ENCODE data around the gene COL12A1.
"Not testable (repeated sequence)": the region's sequence is repeated elsewhere in the genome, so short reads cannot be mapped to it uniquely, and the experiment has no call there.

Gene COL12A1

DNA sequence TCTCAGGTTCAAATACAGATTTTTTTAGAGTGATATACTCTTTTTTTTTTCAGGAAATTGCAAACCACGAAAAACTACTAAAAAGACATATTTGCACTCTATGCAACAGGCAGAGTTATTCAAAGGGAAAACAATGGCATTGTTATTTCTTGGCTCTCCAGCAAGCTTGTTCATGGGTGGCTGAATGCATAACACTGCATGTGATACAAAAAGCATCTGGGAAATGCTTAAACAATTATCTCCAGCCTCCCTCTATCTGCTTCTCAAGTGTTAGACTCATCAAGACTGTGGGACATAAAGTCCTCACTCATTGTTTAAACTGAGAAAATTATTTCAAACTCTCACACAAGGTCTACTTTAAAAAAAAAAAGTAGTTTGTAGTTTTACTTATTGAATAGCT is 7.3 kb upstream of the COL12A1 start:
- DNase-seq (ENCODE audit: low read depth in 2 of 2), result no peak

DNA sequence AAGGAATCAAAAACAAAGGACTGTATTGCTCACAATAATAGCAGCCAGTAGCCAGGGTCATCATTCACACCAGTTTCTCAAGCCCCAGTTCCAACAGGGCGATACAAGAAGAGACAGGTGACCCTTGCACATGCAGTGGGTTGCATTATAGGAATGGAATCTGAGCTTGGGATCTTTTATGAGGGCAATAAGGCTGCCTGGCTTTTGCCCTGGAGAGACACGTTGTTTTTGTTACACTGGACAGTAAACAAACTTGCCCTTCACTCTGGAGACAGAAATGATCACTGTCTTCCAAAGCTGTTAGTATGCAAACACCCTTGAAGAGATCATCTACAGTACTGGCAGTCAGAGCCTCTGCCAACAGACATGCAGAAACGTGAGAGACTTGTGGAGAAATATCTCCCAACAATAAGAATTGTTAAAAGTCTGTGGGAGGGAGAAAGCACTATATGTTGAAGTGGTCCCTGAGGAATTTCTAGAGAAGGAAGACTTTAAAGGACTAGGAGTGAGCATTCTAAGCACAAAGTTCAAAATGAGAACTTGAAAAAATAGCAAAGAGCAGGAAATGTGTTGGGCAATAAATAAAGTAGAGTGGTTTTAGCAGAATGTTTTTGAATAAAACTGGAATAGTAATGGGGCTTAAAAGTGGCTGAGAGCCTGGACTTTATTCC is 6.2 kb upstream of the COL12A1 start:
- DNase-seq (ENCODE audit: low read depth in 2 of 2), result no peak

DNA sequence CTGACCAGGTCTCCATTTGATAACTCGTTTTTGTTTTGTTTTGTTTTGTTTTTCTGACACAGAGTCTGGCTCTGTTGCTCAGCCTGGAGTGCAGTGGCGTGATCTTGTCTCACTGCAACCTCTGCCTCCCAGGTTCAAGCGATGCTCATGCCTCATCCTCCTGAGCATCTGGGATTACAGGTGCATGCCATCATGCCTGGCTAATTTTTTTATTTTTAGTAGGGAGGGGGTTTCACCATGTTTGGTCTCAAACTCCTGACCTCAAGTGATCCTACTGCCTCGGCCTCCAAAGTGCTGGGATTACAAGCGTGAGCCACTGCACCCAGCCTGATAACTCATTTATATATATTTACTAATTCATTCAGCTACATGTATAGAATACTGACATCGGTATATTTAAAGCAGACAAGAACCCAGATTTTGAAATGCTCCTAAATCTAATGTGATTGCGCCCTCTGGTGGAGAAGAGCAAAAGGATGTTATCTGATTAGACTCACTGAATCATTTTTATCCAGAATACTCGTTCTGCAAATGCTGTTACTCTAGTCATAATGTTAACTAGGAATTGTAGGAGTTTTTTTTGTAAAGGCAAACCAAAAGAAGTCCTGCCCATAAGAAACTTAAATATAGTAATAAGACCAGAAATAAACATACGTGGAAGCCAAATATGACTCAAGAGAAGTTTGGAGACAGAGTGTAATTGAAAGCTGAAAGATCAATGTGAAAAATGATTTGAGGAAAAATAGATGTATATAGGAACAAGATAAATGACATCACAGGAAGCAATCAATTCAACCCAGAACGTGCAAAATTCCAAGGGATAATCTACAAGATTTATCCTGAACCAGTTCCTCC is 5.3 kb upstream of the COL12A1 start:
- DNase-seq (ENCODE audit: low read depth in 2 of 2), result no peak

DNA sequence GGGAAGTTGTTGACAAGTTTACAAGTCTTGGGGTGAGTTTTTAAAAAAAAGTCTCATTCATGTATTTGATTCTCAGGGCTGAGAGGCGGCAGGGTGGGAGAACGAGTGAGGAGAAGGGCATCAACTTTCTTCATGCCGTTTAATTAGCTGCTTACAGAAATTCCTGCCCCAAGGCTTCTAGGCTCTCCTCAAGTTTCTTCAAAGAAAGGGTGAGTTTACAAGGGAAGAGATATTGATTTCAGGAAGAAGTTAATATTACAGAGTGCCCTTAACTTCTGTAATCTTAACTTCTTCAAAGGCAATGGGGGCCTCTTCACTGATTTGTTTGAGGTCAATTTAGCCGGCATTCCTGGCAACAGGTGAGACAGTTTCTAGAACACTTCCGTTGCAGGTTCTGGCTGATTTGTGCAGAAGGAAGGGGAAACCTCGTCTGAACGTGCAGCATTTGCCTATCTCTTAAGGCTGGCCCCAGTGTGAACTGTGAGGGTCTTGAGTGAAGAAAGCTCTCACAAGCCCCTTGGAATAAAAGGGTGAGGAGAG is 3.4 kb upstream of the COL12A1 start:
- DNase-seq (ENCODE audit: low read depth in 2 of 2), result no peak

DNA sequence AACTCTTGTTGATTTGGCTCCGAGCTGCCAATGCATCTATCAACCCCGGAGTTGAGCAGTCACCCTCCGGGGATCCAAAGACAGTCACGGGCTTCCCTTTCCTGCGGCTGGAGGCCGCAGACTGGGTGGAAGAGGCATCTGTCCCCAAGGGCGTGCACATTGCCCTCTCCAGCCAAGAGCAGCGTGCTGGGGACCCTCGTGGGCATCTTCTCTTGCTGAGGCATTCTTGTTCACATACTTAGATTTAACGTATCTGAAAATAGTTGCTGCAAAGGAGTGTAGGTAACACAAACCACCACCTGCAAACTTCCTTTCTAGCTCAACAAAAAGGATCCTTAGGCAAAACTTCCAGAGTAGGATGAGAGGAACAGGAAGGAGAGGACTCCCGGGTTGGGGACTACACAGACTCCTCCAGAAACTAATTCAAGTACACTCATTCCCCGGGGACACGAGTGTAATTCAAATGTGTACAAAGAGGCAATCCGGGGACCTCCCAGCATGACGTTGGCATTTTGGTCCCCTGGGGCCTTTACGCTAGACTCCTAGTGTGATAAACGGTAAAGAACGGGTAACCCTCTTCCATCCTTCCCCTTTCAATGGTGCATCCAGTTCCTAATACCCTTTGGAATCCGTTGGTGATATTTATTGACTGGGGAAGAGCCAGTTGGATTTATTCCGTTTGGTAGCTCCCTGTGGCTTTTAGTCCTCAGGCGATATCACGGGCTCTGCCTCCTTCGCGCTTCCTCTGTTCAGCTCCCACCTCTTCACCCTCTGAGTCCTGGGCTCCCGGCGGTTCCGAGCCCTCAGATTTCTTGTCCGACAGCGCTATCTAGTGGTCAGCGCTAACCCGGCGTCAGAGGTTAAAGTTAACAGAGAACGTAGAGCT is 2.7 kb upstream of the COL12A1 start:
- peak; percentile 73 to 82 for DNase-seq (ENCODE audit: low read depth in 2 of 2)

DNA sequence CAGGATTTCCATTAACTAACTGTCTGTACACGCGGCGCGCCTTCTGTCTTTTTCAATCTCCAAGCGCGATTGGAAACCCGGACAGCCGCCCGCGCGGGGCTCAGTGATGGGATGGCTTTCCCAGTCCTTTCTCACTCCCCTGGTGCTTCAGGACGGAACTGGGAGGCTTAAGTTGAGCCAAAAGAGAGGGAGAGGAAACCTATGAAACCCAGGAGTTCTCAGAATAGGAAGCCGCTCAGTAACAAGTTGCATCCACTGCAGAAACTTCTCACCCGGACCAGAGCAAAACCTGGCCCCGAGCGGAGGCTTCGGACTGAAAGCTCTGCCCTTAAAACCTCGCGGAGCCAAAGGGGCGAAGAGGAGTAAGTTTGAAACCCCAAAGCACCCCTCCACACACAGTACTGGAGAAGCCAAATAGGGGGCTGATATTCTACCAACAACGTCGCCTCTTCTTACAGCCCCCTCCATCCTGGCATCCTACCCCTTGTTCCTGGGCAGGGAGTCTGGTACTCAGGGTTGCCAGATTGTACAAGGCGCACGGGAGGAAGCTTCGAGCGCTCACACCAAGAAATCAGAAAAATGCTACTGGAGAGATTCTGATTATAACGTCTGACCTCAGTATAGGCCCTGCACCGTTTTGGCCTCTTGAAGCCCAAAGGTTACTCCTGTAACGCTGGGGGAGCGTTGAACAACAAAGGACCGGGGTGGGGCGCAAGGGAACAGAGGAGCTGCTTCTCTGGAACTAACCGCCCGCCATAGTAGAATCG is 906 bp upstream of the COL12A1 start:
- DNase-seq (ENCODE audit: low read depth in 2 of 2), result no peak

DNA sequence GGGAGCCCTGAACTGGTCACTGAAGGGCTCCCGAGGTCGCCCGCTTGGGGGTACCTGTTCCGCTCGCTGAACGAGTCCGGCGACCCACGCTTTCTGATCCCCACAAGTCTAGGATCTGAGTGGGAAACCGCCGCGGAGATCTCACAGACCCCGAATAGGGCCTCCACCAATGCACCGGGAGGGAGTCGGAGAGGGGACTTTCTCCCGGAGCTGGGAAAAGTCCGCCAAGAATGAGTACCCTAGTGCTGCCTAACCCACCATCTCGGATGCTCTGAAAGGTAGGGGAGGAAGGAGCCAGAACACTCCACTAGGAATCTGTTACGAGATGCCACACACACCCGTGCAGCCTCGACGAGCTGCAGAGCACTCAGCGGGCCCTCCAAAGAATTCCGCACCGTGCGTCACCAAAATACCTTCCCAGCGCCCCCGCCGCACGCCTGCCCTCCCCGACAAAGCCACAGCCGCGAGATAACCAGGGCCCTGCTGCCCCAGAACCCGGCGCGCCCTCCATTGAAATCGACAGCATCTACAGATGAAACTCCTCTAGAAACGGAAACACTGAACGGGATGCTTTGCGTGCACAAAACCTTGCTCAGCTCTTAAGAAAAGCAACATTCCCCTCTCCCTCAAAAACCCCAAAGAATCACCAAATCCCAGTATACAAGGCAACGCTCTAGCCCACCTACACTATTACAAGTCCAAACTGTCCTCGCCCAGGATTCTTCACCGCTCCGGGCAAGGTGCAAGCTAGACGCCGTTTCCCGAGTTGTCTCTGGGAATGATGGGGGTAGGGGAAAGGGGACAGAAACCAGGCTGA is 686 bp downstream of the COL12A1 start:
- DNase-seq (ENCODE audit: low read depth in 2 of 2), result no peak

DNA sequence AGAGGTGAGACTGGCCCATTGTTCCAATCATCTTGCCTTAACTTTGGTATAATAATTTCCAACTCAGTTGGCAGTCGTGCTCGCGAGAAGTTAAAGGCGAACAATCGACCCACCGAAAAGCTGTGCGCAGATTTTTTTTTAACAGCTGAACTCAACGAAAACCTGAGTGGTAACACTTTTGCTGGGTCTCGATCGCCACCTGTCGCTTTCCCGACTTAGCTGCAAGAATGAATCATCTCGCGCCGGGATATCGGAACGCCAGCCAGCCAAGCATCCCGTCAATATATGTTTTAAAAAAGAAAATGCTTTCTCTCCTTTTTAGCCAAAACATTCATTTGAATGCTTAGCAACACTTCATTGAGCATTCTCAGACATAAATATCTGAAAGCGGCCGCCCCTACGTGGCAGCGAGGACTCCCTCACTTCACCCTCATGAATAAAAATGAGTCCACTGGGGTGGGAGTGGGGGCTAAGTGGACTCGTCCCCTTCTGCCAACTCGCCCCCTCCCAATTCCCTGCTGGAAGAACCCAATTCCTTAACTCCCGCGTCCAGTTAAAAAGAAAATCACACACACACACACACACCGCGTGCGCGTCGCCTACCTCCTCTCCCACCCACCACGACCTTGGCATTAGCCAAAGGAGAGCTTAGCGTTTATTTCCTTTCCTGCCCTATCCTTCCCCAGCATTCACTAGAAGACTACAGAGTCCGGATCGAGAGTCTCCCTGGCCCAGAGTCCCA is 1.5 kb downstream of the COL12A1 start:
- DNase-seq (ENCODE audit: low read depth in 2 of 2), result no peak

DNA sequence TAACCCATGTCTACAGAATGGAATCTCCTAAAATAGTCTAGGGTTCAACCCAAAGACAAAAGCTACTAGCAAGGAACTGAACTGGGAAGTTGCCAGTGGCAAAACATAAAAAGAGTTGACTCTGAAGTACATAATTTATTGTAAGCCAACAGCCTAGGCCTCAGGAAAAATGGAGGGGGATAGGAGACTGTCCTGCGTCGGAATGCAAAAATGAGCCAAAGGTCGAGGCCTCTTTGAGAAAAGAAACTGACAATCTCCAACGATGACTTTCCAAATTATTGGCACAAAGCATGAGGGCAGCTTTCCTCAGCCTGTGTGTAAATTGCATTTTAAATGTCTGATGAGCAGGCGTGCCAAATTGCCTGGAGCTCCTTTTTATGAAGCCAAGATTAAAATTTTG is 2.1 kb downstream of the COL12A1 start:
- no peak for DNase-seq (ENCODE audit: low read depth in 2 of 2)

DNA sequence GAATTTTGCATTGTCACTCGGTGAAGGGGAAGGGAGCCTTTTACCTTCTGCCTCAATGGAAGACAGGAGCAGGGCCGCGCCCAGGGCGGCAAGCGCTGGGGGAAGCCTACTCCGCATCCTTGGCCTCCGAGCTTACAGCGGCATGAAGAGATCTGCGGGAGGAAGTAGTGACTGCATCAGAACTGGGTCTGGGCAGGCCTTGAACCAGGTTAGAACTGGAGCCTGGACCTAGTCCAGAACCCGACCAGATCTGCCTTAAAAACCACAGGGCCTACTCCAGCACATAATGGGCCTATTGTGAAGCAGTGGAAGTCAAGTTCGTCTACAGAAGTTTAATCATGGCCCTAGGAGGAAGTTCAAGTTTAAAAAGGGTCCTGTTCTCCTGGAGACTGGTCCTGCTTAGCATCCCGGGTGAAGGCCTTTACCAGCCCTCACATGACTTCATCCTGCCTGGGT is 3.1 kb downstream of the COL12A1 start:
- no peak for DNase-seq (ENCODE audit: low read depth in 2 of 2)

DNA sequence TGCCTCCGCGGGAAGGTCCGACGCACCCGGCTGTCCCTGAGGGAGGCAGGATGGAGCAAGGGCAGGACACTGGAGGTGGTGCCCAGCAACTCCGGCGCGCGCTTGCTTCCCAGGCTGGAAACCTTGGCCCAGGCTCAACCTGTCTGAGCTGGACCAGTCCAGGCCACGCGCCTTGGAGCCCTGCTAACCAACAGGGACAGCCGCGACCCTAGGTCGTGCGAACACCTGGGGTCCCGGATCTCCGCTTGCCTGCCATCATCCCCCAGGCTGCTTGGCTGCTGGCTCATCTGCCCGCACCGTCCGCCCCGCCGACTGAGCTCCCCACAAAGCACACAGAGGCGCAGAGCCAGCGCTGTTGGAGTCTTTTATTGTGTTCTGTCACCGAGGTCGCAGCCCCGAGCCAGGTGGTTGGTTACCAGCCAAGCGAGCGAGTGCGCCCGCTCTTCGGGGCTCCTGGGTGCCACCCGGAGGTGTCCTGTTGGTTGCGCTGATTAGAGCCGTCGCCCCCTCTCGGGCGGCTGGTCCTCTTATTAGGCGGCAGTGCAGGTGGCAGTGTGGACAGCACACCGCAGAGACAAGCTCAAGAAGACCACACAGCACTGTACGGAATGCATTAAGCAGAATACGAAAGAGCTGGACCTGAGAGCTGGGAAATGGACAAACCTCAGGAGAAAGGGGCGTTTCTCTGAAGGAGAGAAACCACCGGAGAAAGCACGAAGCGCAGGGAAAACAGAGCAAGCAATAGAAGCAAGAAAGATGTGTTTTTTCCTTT is 3.8 kb downstream of the COL12A1 start:
- no peak for DNase-seq (ENCODE audit: low read depth in 2 of 2)

DNA sequence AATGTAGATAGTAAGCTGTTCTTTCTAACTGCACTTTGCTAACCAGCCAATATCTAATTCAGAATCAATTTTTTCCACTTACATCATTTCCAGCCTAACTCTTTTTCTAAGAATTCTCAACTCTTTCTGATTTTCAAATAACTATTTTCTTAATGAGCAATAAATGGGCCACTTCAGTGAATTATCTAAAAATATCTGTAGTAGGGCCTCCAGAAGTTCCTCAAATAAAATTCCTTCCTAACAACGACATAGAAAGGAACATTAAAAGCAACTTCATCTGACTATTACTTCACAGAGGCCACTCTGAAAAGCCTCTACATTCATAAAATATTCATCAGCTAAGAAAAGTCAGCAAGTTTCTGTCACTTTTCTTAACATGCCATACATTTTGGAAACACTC is 4.8 kb downstream of the COL12A1 start:
- no peak for DNase-seq (ENCODE audit: low read depth in 2 of 2)

DNA sequence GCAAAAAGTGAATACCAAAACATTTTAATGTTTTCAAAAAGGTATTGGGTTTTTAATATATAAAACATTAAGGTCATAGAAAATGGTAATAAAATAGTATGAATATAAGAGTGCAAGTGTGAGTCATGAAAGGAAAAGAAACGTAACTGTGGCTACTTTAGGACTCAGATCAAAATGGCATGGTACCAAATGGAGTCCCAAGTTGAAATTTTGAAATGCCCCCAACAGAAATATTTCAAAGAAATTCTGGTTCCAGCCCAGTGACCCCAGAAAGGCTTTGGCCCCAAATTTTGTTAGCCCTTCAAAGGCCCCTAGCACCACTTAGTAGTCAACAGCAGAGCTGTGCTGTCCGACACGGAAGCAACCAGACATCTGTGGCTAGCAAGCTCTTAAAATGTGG is 6.0 kb downstream of the COL12A1 start:
- no peak for DNase-seq (ENCODE audit: low read depth in 2 of 2)

DNA sequence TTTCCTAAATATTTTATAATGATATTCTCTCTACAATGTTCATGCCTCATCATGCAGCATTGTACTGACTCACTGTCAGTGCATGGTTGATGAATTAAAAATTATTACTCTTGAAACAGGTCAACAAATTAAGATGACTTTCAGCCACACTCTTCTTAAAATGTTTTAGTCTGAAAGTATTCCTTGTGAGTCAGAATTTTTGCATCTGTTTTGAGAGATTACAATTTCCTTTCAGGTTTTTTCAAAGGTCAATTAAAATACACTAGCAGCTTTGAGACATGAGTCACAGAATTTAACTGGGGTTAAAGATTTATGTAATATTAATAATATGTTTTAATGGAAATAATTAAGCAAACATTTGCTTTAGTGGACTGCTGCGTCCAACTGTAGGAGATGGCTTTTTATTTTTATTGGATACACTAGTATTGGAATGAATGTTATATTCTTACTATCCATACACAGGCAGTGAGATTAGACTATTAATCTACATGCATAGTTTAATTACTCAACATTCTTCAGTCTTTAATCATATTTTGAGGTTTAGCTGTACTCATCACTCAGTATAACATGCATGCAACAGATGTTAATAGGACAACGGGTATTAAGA is 9.7 kb downstream of the COL12A1 start:
- no peak for DNase-seq (ENCODE audit: low read depth in 2 of 2)

DNA sequence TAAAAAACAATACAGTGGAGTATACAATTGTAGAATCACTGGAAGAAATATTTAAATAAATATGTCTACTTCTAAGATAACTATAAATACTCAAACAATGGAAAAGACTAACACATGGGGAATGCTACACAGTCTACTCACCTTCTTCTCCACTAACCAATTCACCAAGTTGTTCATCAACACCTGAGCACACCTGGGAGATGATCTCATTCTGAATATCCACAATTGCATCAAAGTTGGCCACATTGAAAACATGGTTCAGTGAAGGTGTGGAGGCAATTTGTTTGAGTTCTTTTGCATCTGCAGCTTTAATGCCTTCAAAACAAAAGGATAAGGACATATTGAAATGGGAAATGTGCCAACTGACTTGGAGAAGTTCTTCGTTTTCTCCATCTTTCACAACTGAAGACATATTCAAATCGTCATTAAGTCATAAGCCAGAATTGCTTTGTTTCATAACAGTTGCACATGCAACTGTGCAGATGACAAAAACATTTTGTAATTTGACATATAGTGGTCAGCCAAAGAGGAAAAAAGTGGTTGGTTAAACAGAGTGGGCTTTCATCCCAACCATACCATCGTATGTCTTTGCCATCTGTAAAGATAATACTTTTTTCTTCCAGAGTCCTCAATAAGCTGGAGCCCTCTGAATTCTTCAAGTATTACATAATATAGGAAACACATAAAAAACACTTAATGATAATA is 17.5 kb downstream of the COL12A1 start:
- DNase-seq (ENCODE audit: low read depth in 2 of 2), result no peak

DNA sequence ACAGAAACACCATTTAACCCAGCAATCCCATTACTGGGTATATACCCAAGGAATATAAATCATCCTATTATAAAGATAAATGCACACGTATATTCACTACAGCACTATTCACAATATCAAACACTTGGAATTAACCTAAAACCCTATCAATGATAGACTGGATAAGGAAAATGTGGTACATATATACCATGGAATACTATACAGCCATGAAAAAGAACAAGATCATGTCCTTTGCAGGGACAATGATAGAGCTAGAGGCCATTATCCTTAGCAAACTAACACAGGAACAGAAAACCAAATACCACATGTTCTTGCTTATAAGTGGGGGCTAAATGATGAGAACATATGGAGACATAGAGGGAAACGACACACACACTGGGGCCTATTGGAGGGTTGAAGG is 19.3 kb downstream of the COL12A1 start:
- DNase-seq (ENCODE audit: low read depth in 2 of 2), result not testable (repeated sequence)

DNA sequence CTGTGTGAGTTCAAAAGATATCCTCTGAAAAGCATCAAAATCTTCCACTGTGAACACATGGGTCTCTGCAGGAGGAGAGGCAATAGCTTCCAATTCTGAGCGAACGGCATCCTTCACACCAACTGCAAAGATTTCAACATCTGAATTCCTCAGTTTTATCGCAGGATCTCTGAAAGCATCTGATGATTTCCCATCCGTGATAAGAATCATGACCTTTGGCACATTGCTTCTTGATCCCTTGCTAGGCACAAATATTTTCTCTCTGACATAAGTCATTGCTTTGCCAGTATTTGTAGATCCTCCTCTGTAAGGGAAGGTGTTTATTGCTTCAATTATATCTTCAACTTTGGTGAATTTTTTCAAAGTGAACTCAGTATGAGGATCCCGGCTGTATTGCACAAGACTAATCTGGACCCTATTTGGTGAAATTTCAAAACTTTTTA is 22.7 kb downstream of the COL12A1 start:
- DNase-seq (ENCODE audit: low read depth in 2 of 2), result no peak

DNA sequence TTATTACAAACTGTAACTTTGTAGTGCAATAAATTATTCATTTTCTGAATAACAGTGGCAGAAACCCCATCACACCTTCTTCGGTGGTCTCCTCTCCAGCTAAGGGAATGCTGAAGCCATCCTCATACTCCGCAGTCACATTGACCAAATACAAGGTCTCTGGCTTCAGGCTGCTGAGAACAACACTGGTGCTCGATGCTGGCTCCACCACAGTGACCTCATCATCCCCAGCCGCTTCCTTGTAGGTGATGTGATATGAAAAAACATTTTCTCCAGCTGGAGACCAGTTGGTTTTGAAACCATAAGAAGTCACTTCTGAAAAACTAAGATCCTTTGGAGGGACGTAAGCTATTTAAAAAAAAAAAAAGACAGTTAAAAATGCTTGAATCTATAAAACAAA is 25.0 kb downstream of the COL12A1 start:
- DNase-seq (ENCODE audit: low read depth in 2 of 2), result no peak

All from stimulated activated CD4-positive, alpha-beta T cell treated with anti-CD3 and anti-CD28 coated beads, Interleukin-4, amount 100 ng/mL, for 48 hours (primary cell).